Measurements from ENCODE around the gene ISG20.

The ISG20 gene

GRCh38 chr15:88649753-88650551, 11.1 kb downstream of the ISG20 start:
- in situ Hi-C loops (cut with MboI; ENCODE audit: low sequenced_read_pairs, unreplicated experiment): no loop called here
- DNase-seq (ENCODE audit: low spot score): no peak
- no peak for TF ChIP-seq CTCF (IDR thresholded peaks at IDR 0.05; ENCODE audit: borderline replicate concordance, control extremely low read depth, extremely low read depth, insufficient read depth, missing control alignments)

- TF ChIP-seq CTCF (IDR thresholded peaks at IDR 0.05; ENCODE audit: borderline replicate concordance, control extremely low read depth, extremely low read depth, insufficient read depth, missing control alignments): no peak
These were observed 11.7 kb downstream of the ISG20 start for GRCh38 chr15:88650556-88650955.

GRCh38 chr15:88651136-88651732, 12.4 kb downstream of the ISG20 start:
- in situ Hi-C loops (cut with MboI; ENCODE audit: low sequenced_read_pairs, unreplicated experiment): no loop called here
- no peak for DNase-seq (ENCODE audit: low spot score)
- TF ChIP-seq CTCF (IDR thresholded peaks at IDR 0.05; ENCODE audit: borderline replicate concordance, control extremely low read depth, extremely low read depth, insufficient read depth, missing control alignments): no peak

More at GRCh38 chr15:88650556-88650955, 11.7 kb downstream of the ISG20 start:
- in situ Hi-C loops (cut with MboI; ENCODE audit: low sequenced_read_pairs, unreplicated experiment): no loop called here
- DNase-seq (ENCODE audit: low spot score): no peak

- DNase-seq (ENCODE audit: low spot score): no peak
- in situ Hi-C loops (cut with MboI; ENCODE audit: low sequenced_read_pairs, unreplicated experiment): no loop called here
- no peak for TF ChIP-seq CTCF (IDR thresholded peaks at IDR 0.05; ENCODE audit: borderline replicate concordance, control extremely low read depth, extremely low read depth, insufficient read depth, missing control alignments)
These were observed 13.2 kb downstream of the ISG20 start for GRCh38 chr15:88651971-88652370.

- TF ChIP-seq CTCF (IDR thresholded peaks at IDR 0.05; ENCODE audit: borderline replicate concordance, control extremely low read depth, extremely low read depth, insufficient read depth, missing control alignments): no peak
- in situ Hi-C loops (cut with MboI; ENCODE audit: low sequenced_read_pairs, unreplicated experiment): no loop called here
- no peak for DNase-seq (ENCODE audit: low spot score)
These were observed 13.8 kb downstream of the ISG20 start for GRCh38 chr15:88652456-88653199.

- in situ Hi-C loops (cut with MboI; ENCODE audit: low sequenced_read_pairs, unreplicated experiment): no loop called here
- no peak for DNase-seq (ENCODE audit: low spot score)
- TF ChIP-seq CTCF (IDR thresholded peaks at IDR 0.05; ENCODE audit: borderline replicate concordance, control extremely low read depth, extremely low read depth, insufficient read depth, missing control alignments): no peak
These were observed 14.6 kb downstream of the ISG20 start for GRCh38 chr15:88653200-88654064.
